Osteocyte (in vitro differentiated cells): Measurements from ENCODE around the gene PIP4K2A. TPM values are rescaled to one million over a fixed set of nuclear protein-coding genes. Genes with fewer than 3 reads are reported as not detected.

Experiments
- DNase-seq: peaks from one replicate; pipeline ENCODE4 v3.0.0; 2021; ENCODE audit warnings: mixed read lengths; ENCODE audit not compliant: unreplicated experiment; ENCODE audit errors: extremely low spot score
- H3K27ac Mint-ChIP-seq: one replicate; pipeline ENCODE4 v1.8.0; 2021; ENCODE audit warnings: mild to moderate bottlenecking, mixed read lengths; ENCODE audit not compliant: unreplicated experiment
- H3K27me3 Mint-ChIP-seq: one replicate; pipeline ENCODE4 v1.8.0; 2021; ENCODE audit warnings: mixed read lengths; ENCODE audit not compliant: unreplicated experiment
- H3K36me3 Mint-ChIP-seq: one replicate; pipeline ENCODE4 v1.8.0; 2021; ENCODE audit warnings: mixed read lengths; ENCODE audit not compliant: unreplicated experiment
- H3K4me1 Mint-ChIP-seq: one replicate; pipeline ENCODE4 v1.8.0; 2021; ENCODE audit warnings: mixed read lengths; ENCODE audit not compliant: unreplicated experiment
- H3K4me3 Mint-ChIP-seq: one replicate; pipeline ENCODE4 v1.8.0; 2021; ENCODE audit warnings: mild to moderate bottlenecking, moderate library complexity, mixed read lengths; ENCODE audit not compliant: unreplicated experiment
- H3K9me3 Mint-ChIP-seq: one replicate; pipeline ENCODE4 v1.8.0; 2021; ENCODE audit warnings: mixed read lengths; ENCODE audit not compliant: unreplicated experiment
- total RNA-seq: library from RNA; stranded (reverse); gene quantifications from 2 replicates; pipeline ENCODE4 v1.2.1, GENCODE V29; 2021
- TF ChIP-seq, protein P1 (sequence below): fragments of 200-600 bp; sonication (generic); IDR thresholded peaks from 2 replicates; pipeline ENCODE4 v1.5.0; 2021; ENCODE audit warnings: antibody characterized with exemption, mild to moderate bottlenecking, moderate library complexity

PIP4K2A gene
- total RNA-seq, 1 donor from 2014 or later = 41.1 TPM

DNA sequence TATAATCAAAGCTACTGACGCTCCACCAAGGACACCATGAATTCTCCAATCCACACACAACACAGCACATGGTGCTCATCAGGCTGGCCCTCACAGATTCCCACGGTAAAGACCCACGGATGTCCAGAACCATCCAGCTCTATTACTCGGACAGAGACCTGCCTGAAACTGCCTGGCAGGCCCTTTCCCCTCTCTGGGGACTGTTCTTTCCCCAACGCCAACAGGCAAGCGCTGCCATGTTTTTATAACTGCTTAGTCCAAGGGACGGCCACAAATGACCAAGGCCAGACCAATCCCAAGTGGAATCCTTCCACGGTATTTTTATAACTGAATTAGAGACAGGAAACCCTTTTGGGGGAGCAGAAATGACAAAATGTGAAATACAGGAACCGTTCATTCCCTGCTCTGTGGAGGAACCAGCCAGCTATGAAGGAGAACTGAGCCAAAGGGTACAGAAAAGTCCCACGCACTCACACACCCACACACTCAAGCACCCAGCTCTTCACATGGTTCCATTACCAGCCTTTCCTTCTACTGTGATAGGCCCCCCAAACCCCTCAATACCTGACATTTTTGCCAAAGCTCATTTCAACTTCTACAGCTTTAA lies 4.1 kb downstream of the PIP4K2A start:
- H3K27me3 Mint-ChIP-seq = no peaks in the 10 kb centered on the region
- no peak overlapping the region for H3K4me3 Mint-ChIP-seq
- H3K27ac Mint-ChIP-seq = no peak overlapping the region
- H3K4me1 Mint-ChIP-seq = peaks cover 36% of the 10 kb centered on the region
- H3K36me3 Mint-ChIP-seq = no peaks in the 10 kb centered on the region
- H3K9me3 Mint-ChIP-seq = no peaks in the 10 kb centered on the region
- no peak for DNase-seq
- TF ChIP-seq, protein P1, sequence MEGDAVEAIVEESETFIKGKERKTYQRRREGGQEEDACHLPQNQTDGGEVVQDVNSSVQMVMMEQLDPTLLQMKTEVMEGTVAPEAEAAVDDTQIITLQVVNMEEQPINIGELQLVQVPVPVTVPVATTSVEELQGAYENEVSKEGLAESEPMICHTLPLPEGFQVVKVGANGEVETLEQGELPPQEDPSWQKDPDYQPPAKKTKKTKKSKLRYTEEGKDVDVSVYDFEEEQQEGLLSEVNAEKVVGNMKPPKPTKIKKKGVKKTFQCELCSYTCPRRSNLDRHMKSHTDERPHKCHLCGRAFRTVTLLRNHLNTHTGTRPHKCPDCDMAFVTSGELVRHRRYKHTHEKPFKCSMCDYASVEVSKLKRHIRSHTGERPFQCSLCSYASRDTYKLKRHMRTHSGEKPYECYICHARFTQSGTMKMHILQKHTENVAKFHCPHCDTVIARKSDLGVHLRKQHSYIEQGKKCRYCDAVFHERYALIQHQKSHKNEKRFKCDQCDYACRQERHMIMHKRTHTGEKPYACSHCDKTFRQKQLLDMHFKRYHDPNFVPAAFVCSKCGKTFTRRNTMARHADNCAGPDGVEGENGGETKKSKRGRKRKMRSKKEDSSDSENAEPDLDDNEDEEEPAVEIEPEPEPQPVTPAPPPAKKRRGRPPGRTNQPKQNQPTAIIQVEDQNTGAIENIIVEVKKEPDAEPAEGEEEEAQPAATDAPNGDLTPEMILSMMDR = no peak

GRCh38 chr10:22708772-22709171 lies 5.6 kb downstream of the PIP4K2A start:
- Mint-ChIP-seq H3K4me1 (peaks cover 43% of the 10 kb centered on the region), H3K27ac (no peak overlapping the region), H3K9me3 (no peaks in the 10 kb centered on the region), H3K36me3 (peaks cover 2% of the 10 kb centered on the region), H3K4me3 (no peak overlapping the region), H3K27me3 (no peaks in the 10 kb centered on the region)
- DNase-seq = no peak
- TF ChIP-seq, protein P1 = no peak

GRCh38 chr10:22705527-22705926 lies 8.9 kb downstream of the PIP4K2A start:
- Mint-ChIP-seq H3K36me3 (peaks cover 4% of the 10 kb centered on the region), H3K4me1 (peaks cover 24% of the 10 kb centered on the region), H3K27me3 (no peaks in the 10 kb centered on the region), H3K4me3 (no peak overlapping the region), H3K27ac (no peak overlapping the region), H3K9me3 (no peaks in the 10 kb centered on the region)
- no peak for DNase-seq
- TF ChIP-seq, protein P1 = no peak

DNA sequence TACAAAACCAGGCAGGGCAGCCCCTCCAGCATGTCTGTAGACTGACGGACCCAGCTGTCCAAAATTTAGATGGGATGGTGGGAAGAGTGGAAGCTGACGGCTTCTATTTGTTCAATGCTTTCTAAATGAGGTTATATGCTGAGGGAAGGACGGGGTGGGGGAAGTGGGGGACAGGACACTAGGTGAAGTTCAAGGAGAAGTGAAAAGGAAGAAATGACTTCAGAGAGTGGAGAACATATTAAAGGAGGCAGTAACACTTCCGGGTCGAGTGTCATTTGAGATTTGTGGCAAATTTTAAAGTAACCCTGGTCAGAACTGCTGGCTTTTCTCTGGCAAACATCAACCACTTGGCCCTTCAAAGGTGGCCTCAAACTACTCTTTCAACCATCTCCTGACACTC lies 9.4 kb downstream of the PIP4K2A start:
- Mint-ChIP-seq H3K27me3 (no peaks in the 10 kb centered on the region), H3K36me3 (peaks cover 4% of the 10 kb centered on the region), H3K4me3 (no peak overlapping the region), H3K9me3 (no peaks in the 10 kb centered on the region), H3K27ac (no peak overlapping the region), H3K4me1 (peaks cover 18% of the 10 kb centered on the region)
- DNase-seq = no peak
- TF ChIP-seq, protein P1 = no peak

DNA sequence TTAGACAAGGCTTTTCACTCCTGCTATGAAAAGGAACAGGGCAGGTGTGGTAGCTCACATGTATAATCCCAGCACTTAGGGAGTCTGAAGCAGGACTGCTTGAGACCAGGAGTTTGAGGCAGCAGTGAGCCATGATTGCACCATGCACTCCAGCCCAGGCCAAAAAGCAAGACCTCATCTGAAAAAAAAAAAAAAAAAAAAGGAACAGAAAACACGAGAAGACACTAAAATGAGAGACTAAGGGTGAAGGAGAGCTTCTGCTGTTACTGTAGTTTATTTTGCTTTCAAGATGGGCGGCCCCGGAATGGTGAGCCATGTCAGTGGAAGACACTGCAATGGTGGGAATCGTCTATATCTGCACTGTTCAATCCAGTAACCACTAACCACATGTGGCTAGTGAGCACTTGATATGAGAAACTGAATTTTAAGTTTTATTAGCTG lies 9.9 kb downstream of the PIP4K2A start:
- Mint-ChIP-seq H3K27me3 (no peaks in the 10 kb centered on the region), H3K4me1 (peaks cover 16% of the 10 kb centered on the region), H3K36me3 (peaks cover 4% of the 10 kb centered on the region), H3K27ac (no peak overlapping the region), H3K9me3 (no peaks in the 10 kb centered on the region), H3K4me3 (no peak overlapping the region)
- TF ChIP-seq, protein P1 = no peak
- DNase-seq = no peak
